ENCODE results near the gene EPHB3. TPM values are rescaled to one million over a fixed set of nuclear protein-coding genes. Genes with fewer than 3 reads are reported as not detected.

The EPHB3 gene
- total RNA-seq, 1 donor from 2014 or later: 44.7 TPM

DNA sequence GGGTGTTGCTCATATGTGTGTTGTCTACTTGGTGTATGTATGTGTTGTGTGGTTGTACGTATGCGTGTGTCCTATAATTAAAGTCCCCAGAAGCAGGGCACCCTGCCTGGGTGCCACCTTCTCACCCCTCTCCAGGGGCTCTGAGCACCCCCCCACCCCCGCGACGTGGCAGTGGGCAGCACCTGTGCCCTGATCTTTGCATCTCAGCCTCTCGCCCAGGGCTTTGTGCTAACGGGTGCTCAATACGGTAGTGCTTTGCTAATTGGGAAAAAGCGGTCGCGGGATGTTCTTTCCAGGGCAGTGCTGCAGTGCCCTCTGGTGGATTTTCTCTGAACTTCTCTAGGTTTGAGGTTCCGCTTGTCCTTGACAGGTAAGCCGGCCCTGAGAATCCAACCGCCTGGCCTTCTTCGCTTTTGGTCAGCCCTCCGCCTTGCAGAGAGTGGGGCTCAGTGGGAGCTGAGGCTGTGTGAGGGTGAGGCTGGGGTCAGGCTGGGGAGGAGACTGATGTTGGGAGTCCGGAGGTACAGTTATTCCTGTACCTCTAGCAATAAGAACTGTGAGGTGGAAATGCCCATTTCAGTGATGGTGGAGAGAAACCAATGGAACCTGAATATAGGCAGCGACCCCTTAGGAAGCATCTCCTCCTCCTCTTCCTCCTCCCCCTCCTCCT lies 17.6 kb upstream of the EPHB3 start:
- ATAC-seq: peak; percentile 85

DNA sequence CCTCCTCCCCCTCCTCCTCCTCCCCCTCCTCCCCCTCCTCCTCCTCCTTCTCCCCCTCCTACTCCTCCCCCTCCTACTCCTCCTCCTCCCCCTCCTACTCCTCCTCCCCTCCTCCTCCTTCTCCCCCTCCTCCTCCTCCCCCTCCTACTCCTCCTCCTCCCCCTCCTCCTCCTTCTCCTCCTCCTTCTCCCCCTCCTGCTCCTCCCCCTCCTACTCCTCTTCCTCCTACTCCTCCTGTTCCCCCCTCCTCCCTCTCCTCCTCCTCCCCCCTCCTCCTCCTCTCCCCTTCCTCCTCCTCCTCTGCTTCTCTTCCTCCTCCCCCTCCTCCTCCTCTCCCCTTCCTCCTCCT lies 17.1 kb upstream of the EPHB3 start:
- no peak for ATAC-seq

DNA sequence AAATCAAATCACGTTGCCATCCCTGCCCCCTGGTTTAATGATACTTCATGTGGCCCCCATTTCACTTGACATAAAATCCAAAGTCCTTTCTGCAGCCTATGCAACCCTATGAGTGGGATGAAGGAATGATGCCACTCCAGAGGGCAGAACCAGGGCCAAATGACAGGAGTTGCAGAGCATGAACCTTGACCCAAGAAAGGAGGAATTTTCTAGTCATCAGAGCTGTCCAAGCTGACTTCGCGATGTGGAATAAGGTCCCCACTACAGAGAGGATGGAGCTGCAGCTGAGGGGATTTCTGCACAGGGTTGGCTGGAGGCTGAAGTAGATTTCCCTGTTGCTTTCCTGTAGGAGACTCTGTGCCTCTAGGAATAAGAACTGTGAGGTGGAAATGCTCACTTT lies 15.8 kb upstream of the EPHB3 start:
- ATAC-seq: no peak

DNA sequence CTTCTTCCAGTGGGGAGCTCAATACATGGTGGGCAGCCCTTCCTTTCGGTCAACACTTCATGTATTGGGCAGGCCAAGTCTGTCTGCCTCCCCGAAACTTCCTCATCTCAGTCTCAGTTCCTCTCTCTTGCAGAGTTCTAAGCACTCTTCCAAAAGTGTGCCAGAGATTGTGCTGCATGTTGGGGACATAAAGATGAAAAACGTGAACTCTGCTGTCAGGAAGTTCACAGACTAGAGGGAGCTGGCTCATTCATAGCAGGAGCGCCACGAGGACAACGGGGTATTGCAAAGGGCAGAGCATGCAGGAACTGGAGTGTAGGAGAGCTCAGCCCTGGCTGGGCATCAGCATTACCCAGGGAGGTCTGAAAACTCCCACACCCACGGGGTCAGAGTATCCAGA lies 15.3 kb upstream of the EPHB3 start:
- no peak for ATAC-seq

DNA sequence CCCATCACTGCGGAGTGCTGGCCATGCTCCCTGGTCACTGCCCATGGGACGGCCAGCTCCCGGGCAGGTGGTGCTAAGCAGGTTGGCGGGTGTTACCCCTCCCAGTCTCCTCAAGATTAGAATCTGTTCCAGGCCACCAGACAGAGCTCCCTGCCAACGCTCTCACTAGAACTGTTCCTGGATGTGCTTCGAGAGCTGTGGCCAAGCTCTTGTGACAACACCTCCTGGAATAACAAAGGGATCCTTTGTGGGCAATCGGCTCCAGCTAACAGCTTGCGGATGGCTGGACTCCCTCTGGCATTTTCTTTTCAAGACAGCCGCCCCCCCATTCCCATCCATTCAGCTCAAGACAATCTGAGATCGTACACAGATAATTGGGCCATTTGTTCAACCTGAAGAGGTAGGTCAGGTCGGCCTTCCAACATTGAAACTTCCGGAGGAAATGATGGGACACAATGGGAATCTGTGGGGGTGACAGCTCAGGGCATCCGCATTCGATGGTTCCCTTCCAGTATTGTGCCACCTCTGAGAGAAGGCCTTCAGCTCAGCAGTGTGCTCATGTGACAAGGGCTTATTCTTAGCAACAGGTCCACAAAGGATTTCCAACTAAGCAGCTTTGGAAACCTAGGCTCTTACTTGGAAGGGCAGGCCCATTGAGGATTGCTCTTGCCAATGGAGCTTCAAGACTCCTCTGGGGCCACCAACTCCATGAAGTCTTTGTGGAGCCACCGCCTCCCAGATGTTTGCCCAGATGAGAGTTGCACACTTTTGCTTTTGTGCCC lies 11.6 kb upstream of the EPHB3 start:
- ATAC-seq: peak; percentile 5

DNA sequence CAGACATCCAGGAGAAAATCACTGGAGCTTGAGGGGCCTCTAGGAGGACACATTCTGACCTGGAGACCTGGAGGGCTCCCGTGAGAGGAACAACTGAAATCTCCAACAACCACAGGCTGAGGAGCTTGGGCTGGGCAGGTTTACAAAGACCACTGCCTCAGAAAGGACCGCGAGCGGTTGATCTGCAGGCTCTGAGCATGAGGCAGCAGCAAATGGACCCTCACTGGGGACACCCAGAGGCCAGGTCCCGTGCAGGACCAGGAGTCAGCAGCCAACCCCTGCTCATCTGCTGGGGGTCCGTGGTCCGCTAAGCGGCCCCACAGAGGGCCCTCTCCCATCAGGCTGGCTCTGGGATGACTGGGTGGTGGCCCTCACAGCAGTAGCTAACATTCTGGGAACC lies 10.5 kb upstream of the EPHB3 start:
- ATAC-seq: no peak

DNA sequence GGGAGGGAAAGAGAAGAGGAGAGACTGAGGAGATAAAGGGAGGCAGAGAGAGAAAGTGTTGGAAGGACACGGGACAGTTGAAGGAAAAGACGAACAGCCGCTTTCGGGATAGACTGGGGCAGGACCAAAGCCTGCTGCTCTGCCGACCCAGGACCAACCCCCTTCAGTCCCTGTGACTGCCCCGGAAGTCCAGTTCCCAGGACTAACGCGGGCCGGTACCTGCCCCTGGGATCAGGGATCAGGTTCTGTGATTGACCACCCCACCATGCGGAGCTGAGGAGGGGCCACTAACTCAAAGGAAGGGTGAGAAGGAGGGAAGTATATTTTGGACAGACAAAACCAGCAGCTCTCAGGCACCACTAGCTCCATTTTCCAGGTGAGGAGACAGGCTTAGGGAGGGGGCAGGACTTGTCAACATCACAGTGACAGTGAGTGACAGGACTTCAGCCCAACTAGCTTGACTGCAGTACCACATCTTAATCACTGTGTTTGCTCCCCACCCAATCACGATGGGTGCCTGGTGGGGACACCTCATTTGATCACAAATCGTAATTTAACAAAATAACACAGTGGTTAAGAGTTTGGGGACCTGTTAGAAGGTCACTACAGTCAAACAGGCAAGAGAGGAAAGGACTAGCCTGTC lies 9.8 kb upstream of the EPHB3 start:
- ATAC-seq: no peak

DNA sequence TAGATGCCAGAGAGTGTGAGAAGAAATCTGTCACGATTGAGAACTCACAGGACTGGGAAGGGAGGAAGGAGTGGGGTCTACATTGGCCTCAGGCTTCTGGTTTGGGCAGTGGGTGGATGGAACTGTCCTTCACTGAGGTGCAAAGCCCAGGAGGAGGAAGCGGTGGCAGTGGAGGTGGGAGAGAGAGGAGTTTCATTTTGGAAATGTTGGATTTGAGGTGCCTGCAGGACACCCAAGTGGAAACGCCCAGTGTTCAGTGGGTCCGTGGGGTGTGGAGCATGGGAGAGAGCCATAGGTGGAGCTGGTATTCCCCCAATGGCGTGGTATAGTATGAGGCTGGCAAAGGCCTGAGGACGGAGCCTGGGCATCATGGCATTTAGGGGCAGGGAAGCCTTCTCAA lies 9.3 kb upstream of the EPHB3 start:
- no peak for ATAC-seq

DNA sequence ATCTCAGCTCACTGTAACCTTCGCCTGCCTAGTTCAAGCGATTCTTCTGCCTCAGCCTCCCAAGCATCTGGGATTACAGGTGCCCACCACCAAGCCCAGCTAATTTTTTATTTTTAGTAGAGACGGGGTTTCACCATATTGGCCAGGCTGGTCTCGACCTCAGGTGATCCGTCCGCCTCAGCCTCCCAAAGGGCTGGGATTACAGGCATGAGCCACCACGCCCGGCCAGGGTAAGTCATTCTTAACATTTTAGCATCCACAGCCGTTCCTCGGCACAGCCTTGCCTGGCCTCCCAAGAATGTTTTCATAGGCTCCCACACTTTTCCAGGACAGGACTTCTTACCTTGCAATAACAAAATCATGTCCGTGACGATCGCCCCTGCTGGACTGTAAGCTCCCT lies 8.7 kb upstream of the EPHB3 start:
- no peak for ATAC-seq

DNA sequence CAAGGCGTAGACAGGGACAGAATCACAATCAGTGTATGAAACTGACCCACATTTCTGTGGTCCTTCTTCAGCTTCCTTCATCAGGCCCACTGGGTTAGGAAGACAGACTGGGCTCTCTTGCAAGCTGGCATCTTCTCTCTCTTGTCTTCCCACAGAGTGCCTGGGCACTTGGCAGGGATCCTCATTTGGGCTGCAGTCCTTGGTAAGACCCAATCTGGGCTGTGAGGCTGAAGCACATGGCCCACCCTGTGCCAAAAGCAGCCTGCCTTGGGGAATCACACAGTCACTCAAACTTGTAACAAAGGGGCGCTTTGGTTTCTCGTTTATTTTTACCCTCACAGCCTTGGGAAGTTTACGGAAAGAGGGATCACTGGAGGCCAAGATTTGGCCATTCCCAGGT lies 8.2 kb upstream of the EPHB3 start:
- ATAC-seq: no peak

DNA sequence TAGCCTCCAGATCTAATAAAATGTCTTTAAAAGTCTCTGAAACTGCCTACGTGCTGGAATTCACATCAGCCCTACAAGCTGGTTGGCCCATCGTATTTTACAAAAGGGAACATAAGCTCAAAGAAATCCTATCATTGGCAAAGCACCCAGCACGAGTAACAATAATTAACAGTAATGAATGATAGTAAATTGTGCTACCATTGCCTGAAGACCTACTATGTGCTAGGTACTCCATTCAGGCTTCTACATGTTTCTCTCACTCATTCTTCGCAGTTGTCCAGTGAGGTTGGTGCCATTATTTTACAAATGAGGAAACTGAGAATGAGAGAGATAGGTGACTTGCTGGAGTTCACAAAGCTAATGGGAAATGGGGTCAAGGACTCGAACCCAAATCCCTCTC lies 7.1 kb upstream of the EPHB3 start:
- ATAC-seq: no peak

DNA sequence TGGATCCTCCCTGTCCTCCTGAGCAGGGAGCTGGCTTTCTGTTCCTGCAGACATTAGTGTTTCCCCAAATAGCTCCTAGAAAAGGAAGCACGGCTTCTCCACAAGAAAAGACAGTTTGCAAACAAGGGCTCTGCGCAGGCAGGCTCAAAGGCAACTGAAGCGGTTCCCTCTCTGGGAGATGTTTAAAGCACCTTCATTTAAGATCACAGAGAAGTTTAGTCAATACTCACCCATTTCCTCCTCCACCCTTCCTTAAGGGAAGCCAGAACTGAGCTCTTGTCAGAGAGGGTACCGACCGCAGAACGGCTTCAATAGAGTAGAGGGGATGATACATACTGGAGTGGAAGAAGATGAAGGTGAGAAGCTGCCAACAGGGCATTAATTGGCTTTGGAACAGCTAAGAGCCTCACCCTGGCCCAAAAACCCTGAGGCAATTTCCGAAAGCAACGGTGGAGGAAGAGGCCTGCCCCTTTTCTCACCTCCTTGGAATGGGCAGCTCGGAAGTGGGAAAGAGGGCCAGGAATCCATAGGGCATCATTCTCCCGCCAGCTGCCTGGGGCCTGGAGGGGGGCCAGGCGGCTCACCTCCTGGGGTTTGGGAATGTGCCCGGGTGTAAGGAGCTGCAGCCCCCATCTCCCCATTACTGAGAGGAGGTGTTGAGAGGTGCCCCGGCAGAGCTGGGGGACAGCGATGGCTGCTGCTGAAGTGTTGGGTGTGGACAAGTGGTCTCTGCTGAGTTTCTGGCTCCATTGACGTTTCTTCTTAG lies 4.8 kb upstream of the EPHB3 start:
- ATAC-seq: peak; percentile 8

DNA sequence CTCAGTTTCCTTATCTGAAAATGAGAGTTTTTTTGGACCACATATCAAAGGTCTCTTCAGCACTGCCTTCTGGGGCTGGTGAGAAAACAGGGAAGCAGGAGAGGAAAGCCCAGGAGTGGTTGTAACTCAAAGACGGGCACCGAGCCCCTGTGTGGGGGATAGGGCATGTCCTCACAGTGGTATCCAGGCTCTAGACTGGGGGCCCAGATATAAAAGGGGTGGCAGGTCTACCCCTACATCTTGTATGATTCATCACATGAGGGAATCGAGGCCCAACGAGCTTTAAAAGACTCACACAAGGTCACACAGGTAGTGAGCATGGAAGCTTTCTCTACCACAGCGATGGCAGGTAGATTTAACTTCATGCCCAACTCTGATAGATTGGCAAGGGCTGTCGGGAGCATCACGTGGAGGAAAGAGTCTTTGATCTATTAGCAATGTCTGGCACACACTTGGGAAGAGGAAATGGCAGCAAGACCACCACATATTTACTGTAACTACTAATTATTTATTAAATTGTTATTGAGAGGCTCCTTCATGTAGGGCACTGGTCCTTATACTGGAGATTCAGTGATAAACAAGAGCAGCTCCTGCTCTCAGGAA lies 4.1 kb upstream of the EPHB3 start:
- ATAC-seq: no peak

DNA sequence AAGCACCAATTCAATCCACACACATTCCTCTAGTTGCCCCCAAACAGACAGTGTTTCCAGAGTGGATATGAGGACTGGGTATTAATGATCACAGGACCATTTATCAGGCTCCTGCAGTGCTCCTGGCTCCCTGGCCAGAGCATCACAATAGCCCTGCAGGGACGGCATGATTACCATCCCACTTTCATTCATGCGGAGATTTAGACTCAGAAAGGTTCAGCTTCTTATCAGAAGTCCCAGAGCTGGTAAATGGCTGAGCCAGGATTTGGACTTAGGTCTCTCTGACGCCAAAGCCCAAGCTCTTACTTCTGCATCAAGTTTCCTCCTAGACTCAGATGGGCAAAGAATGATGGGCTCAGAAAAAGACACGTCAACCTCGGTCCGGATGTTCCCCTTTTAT lies 2.9 kb upstream of the EPHB3 start:
- no peak for ATAC-seq

DNA sequence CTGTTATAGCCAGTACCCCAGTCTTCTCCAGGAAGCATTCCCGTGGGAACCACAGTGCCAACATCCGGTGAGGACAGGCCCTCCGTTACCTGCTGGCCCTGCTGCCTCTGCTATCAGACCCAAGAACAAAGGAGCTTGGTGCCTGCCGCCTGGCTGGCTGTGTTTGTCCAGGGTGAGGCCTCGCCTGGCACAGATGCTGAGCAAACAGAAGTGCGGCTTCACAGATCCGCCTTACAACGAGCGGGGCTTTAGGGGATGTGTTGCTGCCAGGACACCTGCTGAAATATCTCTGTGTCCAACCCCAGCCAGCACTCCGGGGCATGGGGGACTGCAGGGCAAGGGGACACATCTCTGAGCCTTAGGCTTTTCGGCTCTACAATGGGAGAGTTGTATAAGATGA lies 2.2 kb upstream of the EPHB3 start:
- ATAC-seq: no peak

DNA sequence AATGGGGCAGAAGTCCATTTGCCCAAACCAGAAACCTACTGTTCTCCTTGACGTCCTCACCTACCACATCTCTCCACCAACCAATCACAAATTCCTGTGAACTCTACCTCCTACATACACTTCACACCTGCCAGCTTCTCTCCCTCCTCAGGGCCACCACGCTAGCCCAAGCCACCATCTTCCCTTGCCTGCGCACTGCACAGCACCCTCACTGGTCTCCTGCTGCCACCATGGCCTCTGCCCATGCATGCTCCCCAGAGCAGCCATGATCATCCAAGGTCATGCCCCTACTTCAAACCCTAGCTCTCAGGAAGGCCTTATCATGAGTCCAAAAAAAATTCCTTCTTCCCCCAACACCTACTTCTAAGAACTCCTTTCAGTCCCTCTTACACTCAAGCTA lies 1.1 kb upstream of the EPHB3 start:
- ATAC-seq: no peak

DNA sequence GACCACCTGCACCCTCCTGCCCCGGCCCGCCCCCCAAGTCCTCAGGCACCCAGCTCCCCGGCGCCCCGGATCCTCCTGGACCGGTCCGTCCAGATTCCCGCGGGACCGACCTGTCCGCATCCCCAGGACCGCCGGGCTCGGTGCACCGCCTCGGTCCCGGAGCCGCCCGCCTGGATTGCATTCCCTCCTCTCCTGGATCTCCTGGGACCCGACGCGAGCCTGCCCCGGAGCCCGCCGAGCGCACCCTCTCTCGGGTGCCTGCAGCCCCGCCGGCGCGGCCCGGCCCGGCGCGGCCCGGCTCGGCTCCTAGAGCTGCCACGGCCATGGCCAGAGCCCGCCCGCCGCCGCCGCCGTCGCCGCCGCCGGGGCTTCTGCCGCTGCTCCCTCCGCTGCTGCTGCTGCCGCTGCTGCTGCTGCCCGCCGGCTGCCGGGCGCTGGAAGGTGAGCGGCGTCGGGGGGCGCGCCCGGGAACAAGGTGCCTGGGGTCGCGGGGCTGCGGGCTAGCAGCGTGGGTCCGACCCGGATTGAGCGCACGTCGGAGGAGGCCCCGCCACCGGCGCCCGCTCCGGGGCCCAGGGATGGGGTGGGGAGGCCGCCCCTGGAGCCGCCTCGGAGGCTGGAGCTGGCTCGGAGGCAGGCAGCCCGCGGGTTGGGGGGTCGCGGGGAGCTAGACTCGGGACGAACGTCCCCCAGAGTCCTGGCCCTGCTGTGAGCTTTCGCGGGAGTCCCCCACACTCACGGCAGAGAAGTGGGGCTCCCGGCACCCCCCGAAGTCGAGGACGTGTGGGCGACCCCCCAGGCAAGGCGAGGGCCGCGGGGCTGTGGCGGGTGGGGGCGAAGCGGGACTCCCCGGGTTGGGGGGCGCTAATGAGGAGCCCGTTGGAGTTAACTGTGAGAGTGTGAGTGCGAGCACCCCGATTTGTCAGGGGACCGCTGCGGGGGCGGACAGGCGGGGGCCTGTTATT lies 610 bp downstream of the EPHB3 start:
- peak; percentile 4 for ATAC-seq

DNA sequence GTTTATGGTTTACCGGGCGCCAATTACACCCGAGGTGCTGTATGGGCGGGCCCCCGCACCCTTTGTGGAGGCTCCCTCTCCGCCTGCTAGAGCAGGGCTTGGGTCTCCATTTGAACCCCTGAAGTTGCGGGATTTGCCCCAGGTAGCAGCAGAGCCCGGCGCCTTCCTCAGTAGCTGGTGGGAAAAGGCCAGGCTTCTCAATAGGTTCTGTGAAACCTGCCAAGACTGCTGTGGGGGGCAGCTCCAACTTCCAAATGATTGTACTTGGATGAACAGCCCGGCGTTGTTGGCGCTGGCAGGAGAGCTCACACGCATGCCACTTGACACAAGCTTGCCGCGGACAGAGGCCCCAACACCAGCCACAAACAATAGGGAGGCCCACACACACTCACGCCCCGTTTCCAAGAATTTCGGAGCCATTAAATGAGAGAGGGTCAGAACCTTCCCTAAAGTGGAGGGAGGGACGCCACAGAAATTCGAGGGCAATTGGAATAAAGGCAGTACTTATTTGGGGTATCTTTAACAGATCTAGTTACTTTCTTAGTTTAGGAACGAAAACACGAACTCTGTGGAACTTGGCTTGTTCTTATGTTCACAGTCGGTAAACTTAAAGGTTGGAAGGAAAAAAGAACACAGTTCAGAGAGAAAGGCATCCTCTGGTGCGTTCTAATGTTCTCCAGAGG lies 1.4 kb downstream of the EPHB3 start:
- no peak for ATAC-seq

DNA sequence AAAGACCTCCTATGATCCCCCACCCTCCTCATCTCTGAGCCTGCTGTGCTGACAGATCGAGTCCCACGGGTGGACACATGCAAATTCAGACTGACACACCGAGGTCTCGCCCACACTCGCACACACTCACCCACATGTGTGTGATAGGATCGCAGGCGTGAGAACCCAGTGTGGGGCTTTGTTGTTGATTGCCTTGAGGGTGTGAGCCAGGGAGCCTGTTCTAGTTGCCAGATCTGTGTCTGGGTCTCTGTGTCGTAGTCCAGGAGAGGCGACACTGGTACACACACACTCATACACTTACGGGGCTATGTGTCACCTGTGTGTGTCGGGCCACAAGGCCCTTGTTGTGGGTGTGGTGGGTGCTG lies 2.0 kb downstream of the EPHB3 start:
- peak; percentile 2 for ATAC-seq

DNA sequence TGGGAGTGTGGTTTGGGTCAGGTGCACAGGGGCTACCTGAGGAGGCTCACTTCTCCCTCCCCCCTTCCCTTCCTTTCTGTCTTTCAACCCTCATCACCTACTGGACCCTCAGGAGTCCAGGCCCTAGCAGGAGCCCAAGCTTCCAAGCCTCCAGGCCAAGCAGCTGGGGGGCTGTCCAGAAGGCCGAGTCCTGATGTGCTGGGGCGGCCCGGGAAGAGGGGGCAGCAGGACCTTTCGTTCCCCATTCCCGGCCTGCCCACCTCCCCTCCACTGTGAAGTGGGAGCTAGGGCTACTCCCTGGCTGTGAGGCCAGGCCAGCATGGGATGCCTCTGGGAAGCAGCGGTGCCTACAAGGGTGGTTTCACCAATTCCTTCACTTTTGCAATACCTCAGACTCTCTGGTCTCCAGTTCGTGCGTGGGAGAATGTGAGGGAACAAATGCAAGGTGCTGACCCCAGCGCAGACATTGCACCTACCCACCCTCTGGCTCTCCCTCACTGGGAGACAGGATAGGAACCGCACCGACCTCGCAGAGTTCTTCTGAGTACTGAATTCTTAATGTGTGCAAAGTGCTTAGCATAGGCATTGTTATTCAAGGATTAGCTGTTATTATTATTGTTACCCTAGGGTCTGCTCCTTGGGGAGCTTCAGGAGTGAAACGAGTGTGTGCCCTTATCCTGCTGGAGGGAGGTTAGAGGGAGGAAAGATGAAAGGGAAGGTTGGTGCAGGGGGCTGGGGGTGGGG lies 2.5 kb downstream of the EPHB3 start:
- ATAC-seq: no peak

Measured in esophagus mucosa (tissue), 1 donor.